HG03520 (cell line): Measurements from ENCODE around the gene EP400.
"Not testable (repeated sequence)": the region's sequence is repeated elsewhere in the genome, so short reads cannot be mapped to it uniquely, and the experiment has no call there.

ENCODE experiments used
- ATAC-seq: cut with Tn5 transposase; IDR thresholded peaks from one replicate; pipeline ENCODE4 v1.9.1; 2021; ENCODE audit warnings: mild to moderate bottlenecking, moderate library complexity; ENCODE audit not compliant: unreplicated experiment

EP400 gene

DNA sequence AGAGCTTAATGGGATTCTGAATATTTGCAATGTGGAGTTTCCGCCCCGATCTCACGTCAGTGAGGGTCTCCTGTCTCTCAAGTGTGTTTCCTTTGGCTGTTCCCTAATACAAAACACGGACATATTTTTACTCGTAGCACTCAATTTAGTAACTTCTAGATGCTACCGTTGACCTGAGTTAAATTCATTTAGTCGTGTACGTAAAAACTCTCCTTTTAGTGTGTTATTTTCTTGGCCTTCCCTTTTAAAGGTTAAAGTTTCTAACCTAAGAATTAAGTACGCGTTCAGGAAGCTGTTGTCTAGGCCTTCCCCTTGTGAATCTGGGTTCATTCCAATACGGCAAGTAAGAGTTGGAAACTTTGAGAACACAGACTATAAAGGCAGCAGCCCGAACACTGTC, 130.0 kb downstream of the EP400 start:
- ATAC-seq: no peak

DNA sequence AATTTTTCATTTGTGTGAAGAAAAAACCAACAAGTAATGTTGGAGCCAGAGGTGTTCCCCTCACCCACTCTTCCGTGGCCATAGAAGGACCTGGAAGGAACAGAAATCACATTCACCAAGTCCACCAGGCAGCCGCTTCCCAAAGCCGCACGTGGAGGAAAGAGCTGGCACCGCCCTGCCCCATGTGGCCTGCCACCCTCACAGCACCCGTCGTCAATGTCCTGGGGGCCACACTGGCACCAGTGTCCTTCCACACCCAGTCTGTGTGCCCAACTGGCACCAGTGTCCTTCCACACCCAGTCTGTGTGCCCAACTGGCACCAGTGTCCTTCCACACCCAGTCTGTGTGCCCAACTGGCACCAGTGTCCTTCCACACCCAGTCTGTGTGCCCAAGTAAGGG, 130.8 kb downstream of the EP400 start:
- not testable (repeated sequence) for ATAC-seq

- no peak for ATAC-seq
These were observed 131.7 kb downstream of the EP400 start for GRCh38 chr12:132081423-132081822.

- no peak for ATAC-seq
These were observed 133.8 kb downstream of the EP400 start for GRCh38 chr12:132083614-132083940.

DNA sequence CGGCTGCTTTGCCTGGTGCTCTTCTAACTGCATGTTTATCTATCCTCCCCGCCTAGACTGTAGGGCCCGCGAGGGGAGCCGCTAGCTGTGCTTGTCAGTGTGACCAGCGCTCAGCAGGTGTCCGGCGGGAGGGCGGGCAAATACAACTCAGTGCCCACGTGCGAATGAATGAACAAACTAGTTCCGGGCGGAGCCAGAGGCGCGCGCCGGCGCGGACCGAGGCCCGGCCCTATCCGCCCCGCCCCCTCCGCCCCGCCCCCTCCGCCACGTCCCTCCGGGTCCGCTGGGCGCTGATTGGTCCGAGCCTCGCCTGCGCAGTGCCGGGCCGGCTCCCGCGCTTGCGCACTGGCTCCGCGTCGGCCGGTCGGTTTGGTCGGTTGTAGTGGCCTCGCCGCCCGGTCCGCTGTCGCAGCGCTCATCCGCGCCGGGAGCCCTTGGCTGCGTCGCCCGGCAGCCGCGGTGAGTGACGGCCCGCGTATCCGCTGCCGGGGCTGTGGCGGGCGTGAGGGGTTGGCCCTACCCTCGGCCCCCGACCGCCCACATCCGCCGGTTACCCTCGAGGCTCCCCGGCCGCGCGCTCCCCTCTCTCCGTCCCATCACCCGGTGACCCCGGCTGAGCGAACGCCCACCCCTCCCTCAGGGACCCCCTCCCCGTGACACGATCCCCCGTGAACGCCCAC, 134.3 kb downstream of the EP400 start:
- peak; percentile 82 for ATAC-seq

- ATAC-seq: no peak
These were observed 135.0 kb downstream of the EP400 start for GRCh38 chr12:132084621-132085290.

DNA sequence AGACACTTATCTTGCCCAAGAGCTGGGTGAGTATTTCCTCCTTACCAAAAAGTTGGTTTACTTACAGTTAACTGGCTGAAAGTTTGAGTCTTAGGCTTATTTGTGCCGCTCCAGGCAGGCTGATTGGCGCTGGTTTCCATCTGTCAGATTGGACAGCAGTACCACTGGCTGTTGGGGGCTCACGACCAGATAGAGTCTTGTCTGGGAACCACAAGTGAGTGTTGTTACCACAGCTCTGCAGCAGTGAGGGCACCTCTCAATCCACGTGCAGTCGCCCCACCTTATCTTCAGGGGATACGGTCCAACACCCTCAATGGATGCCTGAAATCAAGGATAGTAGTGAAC, 135.5 kb downstream of the EP400 start:
- no peak for ATAC-seq

- no peak for ATAC-seq
These were observed 139.7 kb downstream of the EP400 start for GRCh38 chr12:132089407-132089910.

DNA sequence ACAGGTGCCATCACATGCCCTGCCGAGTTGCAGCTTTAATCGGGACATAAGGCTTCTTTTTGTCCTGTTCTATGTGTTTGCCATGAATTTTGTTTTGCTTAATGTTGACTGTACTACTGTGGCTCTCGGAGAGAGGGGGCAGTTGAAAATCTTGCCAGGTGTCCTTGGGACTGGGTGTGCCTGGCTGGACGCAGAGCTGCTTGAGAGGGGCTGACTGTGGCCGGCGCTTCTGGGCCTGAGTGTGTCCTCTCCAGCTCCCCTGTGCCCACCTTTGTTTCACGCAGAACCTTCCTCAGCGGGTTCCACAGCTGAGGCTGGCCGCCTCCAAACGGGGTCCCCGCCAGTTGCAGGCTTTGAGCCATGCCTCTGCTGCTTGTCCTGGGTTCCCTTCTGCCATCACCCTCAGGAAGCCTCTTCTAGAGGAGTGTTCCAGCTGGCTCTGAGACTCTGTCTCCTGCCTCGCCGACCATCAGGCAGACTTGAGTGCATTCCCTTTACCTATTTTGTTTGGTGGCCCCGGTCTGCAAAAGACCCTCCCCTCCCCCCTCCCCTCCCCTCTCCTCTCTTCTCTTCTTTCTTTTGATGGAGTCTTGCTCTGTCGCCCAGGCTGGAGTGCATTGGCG, 144.6 kb downstream of the EP400 start:
- no peak for ATAC-seq

DNA sequence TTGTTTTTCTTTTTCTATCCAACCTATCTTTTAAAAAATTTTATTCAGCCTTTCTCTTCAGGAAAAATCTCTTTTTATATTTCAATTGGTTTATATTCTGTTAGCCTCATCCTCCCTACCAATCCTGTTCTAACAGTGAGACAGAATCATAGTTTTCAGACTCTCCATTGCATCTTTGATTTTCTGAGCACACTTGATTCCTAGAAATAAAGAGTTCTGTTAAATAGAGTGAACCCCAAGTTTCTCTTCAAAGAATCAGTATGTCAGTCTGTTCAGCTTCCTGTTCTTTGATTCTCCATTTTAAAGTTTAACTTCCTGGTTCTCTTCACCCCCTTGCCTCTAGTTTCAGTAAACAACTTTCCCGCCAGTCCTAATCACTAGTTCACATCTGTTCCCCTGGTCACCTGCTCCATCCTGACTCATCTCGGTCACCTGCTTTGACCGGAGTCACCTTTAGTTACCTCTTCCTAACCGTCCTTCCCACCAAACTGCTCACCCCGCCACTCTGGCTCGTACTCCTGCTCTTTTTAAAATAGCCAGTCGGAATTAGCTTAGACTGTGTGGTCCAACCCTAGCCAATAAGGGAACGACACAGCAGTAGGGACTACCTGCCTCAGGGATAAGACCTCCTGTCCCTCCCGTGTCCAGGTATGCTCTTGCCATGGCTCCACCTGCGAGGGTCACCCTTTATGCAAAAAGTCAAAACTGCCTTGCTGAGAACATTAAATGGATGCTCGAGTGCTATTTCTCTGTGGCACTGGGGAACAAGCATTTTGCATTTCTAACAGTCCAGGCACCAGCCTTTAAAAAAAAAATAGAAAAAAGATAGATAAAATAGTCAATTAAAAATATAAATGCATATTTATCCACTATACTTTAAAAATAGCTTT, 146.0 kb downstream of the EP400 start:
- no peak for ATAC-seq

DNA sequence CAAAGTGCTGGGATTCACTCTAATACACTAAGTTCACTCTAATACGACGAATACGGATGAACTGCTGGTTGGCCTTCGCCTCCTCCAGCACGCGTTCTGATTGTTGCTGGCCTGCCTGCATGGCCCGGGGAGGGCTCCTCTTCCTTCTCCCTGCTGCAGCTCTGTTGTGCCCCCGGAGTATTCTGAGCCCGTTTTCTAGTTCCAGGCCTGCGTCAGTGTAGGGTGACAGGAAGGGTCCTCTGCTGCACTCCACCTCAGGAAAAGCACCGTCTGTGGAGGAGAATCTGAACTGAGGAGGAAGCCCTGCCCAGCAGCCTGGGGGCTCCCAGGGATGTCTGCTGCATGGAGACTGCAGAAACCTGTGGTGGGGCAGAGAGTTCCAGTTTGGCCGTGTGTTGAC, 150.0 kb downstream of the EP400 start:
- ATAC-seq: no peak

DNA sequence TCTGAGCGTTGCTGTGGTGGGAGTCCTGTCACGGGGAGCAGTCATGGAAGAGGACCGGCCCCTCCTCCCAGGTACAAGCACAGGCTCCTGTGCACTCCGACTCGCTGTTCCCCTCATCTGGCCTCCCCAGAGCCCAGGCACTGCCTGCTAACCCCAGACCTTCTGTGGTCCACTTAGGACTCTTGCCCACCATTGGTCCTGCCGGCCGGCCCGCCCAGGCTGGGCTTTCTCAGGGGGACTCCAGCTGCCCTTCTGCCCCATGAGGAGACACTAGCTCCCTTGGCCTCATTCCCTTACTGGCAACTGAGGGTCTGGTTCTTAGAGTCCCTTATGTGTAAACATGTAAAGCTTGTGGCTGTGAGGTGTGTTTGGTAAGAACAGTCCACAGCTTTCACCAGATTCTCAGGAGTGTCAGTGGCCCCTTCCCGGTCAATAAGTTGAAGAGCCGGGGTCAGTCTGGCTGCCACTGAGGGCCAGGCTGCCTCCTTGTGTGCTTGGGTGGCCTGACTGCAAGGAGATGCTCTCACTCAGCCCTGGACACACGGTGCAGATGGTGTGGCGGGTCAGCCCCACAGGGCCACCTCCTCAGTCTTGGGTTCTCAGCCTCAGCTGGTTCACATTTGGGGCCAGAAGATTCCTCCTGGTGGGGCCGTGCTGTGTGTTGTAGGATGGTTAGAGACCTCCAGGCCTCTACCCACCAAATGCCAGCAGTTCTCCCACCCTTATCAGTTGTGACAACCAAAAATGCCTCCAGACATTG, 150.7 kb downstream of the EP400 start:
- ATAC-seq: no peak

DNA sequence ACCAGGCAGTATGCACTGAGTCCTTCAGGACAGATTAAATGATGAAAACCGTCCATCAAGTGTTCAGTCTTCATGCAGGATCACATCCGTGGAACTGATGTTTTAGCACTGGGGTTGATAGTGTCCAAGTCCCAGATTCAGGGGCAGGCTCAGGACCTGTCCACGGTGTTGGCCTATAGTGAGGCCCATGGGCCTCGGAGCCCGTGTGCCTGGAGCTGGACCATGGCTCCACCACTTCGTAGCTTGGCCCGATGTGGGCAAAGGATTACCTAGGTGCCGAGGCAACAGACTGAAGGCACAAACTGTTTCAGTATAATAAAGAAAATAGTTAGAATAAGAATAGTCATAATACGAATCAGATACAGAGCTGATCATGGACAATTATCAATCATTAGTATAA, 152.6 kb downstream of the EP400 start:
- ATAC-seq: no peak

DNA sequence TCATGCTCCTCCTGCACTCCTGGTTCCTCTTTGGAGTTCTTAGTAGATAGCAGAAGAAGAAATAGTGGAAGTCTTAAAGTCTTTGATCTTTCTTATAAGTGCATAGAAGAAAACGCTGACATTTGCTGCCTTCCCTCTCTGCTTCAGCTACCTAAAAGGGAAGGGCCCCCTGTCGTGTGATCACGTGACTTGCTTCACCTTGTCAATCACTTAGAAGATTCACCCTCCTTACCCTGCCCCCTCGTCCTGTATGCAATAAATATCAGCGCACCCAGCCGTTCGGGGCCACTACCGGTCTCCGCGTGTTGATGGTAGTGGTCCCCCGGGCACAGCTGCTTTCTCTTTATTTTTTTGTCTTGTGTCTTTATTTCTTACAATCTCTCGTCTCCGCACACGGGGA, 153.3 kb downstream of the EP400 start:
- ATAC-seq: not testable (repeated sequence)

DNA sequence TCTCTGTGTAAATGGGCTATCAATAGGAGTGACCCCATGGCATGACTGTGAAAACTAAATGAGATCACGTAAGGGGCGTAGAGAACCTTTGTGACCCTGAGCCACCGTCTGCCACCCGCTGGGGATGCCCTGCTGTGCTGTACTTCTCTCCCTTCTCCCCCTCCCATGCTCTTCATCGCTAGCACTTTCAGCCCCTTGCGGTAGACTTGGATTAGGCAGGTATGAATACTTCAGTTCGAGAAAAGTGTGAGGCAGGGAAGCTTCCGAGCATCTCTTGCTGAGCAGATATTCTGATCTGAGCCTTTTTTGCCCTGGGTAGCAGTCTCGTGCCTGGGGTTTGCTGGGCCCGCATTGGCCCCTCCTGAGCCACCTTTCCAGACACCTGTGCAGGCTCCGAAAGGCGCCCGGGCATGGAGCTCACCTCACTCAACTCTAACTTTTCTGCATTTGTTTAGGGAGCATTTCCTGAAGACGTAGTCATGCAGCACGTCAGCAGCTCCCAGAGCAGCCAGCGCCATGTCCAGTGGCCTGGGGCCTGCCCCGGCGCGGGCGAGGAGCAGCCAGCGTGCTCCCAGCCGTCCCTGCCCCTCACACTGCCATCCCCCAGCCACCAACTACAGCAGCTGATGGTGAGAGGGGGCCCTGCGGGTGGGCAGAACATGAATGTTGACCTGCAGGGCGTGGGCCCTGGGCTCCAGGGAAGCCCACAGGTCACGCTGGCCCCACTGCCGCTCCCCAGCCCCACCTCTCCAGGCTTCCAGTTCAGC, 154.0 kb downstream of the EP400 start:
- no peak for ATAC-seq

GRCh38 chr12:132105467-132105866, 155.7 kb downstream of the EP400 start:
- ATAC-seq: no peak

DNA sequence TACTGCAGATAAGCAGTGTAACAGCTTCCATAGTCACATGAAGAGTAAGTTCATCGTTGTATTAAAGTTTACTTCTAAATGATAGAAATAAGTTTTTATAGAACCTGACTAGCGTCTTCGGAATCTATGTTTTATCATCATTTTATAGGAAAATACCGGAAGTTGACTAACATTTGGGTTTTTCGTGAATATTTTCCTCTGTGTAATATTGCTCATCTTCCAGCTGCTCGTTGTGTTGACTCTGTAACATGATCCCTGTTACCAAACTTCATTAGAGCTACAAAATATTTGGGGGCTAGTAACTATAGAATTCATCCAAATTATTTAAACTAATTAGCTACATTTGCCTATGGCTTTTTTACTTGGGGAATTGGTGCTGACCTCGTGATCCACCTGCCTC, 157.2 kb downstream of the EP400 start:
- ATAC-seq: no peak

DNA sequence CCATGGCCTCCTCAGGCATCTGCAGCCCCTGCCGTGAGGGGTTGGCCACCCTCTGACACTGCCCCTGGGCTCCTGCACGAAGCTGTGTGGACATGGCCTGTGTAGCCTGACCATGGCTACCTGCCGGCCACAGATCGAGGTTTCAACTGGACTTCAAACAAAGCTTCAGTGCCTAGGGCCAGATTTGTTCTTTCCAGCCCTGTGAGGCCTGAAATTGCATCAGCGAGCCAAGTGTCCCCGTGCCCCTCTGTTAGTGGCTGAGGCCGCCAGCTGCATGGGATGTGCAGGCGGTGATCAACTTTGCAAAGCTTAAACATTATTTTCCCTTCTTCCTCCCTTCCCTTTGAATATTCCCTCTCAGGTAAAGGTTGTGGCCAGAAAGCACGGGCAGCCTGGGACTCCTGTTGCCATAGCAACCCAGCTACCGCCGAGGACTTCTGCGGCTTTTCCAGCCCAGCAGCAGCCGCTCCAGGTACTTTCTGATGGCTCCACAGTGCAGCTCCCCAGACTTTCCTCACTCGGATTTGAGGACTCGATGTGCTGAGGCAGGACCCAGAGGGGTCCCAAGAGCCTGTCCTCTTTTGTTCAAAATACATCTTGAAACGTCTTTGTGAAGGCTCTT, 158.6 kb downstream of the EP400 start:
- ATAC-seq: no peak

DNA sequence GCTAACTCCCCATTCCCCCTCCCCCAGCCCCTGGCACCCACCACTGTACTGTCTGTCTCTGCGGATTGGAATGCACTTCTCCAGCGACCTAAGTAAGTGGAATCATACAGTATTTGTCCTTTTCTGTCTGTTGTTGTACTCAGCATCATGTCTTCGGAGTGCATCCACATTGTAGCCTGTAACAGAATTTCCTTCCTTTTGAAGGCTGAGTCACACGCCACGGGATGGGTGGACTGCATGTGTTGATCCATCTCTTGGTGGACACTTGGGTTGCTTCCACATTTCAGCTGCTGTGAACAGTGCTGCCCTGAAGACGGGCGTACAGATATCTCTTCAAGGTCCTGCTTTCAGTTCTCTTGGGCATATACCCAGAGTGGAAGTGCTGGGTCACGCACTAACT, 160.0 kb downstream of the EP400 start:
- ATAC-seq: no peak
